SJSA1 (cell line): ENCODE measurements around the gene CCDC51. TPM values are rescaled to one million over a fixed set of nuclear protein-coding genes. Genes with fewer than 3 reads are reported as not detected.

ENCODE experiments used
- DNase-seq, 2 experiments: peaks; one replicate each; pipeline ENCODE4 v3.0.0-alpha.2; 2015 to 2020; ENCODE audit warnings: low spot score in 2 of 2, low read depth in 1 of 2
- H3K27ac ChIP-seq: fragments of 250-450 bp; sonication (Bioruptor Pico); 2 replicates; pipeline ENCODE4 v1.5.1; 2020; ENCODE audit warnings: mild to moderate bottlenecking, moderate library complexity
- H3K27me3 ChIP-seq: fragments of 250-450 bp; sonication (Bioruptor Pico); replicated peaks from 2 replicates; pipeline ENCODE4 v1.5.1; 2020; ENCODE audit warnings: mild to moderate bottlenecking, moderate library complexity
- H3K36me3 ChIP-seq: fragments of 250-450 bp; sonication (Bioruptor Pico); 2 replicates; pipeline ENCODE4 v1.5.1; 2020; ENCODE audit warnings: mild to moderate bottlenecking
- H3K4me1 ChIP-seq: fragments of 250-450 bp; sonication (Bioruptor Pico); replicated peaks from 2 replicates; pipeline ENCODE4 v1.6.1; 2021; ENCODE audit warnings: mild to moderate bottlenecking
- H3K4me3 ChIP-seq: fragments of 250-450 bp; sonication (Bioruptor Pico); 2 replicates; pipeline ENCODE4 v1.5.1; 2020; ENCODE audit warnings: mild to moderate bottlenecking
- H3K9me3 ChIP-seq: fragments of 250-450 bp; sonication (Bioruptor Pico); replicated peaks from 2 replicates; pipeline ENCODE4 v1.5.1; 2020; ENCODE audit warnings: mild to moderate bottlenecking
- total RNA-seq: library from RNA; depleted of rRNA; stranded (reverse); fragments of >200 nt; shearing (Covaris generic); gene quantifications from 2 replicates; pipeline ENCODE4 v1.2.3, GENCODE V29; 2014

Gene CCDC51
- total RNA-seq, 1 experiment from 2014 or later, result 15.9 TPM

DNA sequence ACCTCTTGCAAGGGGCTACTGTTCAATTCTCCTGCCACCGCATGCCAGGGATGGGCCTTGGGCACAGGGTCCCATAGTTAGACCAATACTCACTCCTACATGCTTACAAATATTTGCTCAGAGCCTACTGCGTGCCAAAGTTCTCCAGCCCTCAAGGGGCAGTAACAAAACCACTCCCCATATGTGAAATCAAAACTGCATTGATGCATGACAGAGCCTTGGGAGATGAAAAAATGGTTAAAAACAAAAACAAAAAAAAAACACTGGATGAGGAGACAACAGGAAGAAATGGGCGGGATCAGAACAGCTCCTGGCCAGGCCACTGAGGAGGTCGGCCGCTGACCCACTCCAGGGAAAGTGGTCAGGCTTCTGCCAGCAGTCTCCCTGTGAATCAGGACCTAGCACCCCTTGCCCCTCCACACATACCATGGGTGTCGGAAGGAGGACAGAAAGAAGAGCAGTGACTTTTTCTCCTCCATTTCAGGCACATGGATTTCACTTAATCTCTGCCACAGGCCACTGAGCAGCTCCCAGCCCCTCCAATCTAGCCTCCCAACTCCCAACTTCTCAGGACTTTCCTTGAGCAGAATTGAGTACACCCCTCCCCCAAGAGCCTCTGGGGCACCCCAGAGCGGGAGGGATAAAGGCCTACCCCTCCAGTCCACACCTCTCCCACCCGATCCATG is 12.8 kb downstream of the CCDC51 start:
- Histone ChIP-seq H3K27ac (no peak overlapping the region), H3K9me3 (no peaks in the 10 kb centered on the region), H3K27me3 (0 out of 2 replicates have a peak, but pooled peaks cover 2% of the 10 kb centered on the region), H3K36me3 (no peaks in the 10 kb centered on the region; the same call in 1 of the 2 replicates), H3K4me3 (no peak overlapping the region), H3K4me1 (peaks cover 8% of the 10 kb centered on the region)
- DNase-seq, result no peak

GRCh38 chr3:48426401-48426909 is 13.5 kb downstream of the CCDC51 start:
- Histone ChIP-seq H3K27me3 (0 out of 2 replicates have a peak, but pooled peaks cover 2% of the 10 kb centered on the region), H3K4me3 (no peak overlapping the region), H3K4me1 (peaks cover 8% of the 10 kb centered on the region), H3K27ac (no peak overlapping the region), H3K9me3 (no peaks in the 10 kb centered on the region), H3K36me3 (no peaks in the 10 kb centered on the region)
- no peak for DNase-seq

DNA sequence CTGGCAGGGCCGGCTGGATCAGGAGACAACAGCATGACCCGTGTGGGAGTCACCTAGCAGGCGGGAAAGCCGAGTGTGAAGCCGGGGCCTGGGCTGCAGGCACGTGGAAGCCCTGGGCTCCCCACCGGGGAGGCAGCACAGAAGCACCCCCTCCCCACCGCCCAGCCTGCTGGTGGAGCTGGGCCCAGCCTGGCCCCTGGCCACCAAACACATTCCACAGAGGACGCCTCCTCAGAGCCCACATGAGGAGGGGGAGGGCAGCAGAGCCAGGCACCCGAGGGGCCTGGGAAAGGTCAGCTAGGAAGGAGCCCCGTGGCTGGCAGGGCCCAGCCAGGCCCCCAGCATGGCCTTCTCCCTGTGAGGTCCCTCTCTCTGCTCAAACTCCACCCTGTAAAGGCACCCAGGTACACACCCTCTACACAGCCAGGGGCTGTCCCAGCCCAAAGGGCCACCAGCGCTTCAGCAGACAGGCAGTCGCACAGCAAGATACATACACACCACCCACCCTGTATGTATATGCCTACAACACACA is 14.6 kb downstream of the CCDC51 start:
- 0 out of 2 replicates have a peak, but pooled peaks cover 2% of the 10 kb centered on the region for H3K27me3 ChIP-seq
- H3K36me3 ChIP-seq, result no peaks in the 10 kb centered on the region
- H3K27ac ChIP-seq, result no peak overlapping the region
- no peaks in the 10 kb centered on the region for H3K9me3 ChIP-seq
- no peak for DNase-seq
- peaks cover 8% of the 10 kb centered on the region for H3K4me1 ChIP-seq
- no peak overlapping the region for H3K4me3 ChIP-seq

GRCh38 chr3:48423883-48424695 is 15.8 kb downstream of the CCDC51 start:
- no peak for DNase-seq
- no peaks in the 10 kb centered on the region for H3K36me3 ChIP-seq
- H3K4me3 ChIP-seq, result no peak overlapping the region
- no peaks in the 10 kb centered on the region for H3K9me3 ChIP-seq
- no peaks in the 10 kb centered on the region for H3K4me1 ChIP-seq
- no peak overlapping the region for H3K27ac ChIP-seq
- 0 out of 2 replicates have a peak, but pooled peaks cover 2% of the 10 kb centered on the region for H3K27me3 ChIP-seq

GRCh38 chr3:48423241-48423882 is 16.6 kb downstream of the CCDC51 start:
- no peaks in the 10 kb centered on the region for H3K4me1 ChIP-seq
- no peak overlapping the region for H3K4me3 ChIP-seq
- H3K9me3 ChIP-seq, result no peaks in the 10 kb centered on the region
- no peak for DNase-seq
- no peaks in the 10 kb centered on the region for H3K36me3 ChIP-seq
- H3K27ac ChIP-seq, result no peak overlapping the region
- H3K27me3 ChIP-seq, result 0 out of 2 replicates have a peak, but pooled peaks cover 2% of the 10 kb centered on the region

DNA sequence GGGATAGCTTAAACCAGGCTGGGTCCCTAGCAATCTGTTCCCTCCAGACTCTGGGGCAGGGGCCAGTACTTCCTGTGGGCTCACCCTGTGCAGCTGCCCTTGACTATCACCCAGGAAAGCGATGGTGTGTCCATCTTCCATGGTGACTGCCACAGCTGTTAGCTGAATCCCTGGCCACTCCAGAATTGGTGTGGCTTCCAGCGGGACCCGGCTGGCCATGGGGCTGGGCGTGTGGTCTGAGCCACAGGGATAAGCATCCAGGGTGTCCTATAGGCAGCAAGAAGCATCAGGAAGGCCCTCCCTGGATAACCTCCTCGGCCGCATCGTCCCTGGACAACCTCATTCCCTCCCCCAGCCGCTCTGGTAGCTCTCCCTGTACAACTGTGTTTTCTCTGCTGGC is 17.2 kb downstream of the CCDC51 start:
- no peak overlapping the region for H3K27ac ChIP-seq
- no peak overlapping the region for H3K4me3 ChIP-seq
- DNase-seq, result no peak
- no peaks in the 10 kb centered on the region for H3K4me1 ChIP-seq
- H3K9me3 ChIP-seq, result no peaks in the 10 kb centered on the region
- H3K36me3 ChIP-seq, result no peaks in the 10 kb centered on the region
- no peaks in the 10 kb centered on the region for H3K27me3 ChIP-seq

DNA sequence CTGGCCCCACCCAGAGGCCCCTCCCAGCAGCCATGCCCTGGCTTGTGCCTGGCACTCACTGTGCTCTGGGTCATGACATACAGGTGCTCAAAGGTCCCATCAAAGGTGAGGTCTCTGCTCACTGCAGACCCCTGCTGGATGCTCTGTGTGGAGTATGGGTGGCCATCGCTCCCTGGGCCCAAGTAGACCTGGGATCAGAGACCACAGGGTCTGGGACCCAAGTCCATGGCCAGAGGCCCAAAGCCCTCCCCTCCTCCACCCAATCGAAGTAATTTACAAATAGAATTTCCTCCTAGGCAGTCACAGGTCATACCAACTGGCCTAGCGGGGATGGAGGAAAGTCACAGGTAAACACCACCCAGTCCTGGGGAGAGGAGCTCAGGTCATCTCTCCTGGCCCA is 17.6 kb downstream of the CCDC51 start:
- Histone ChIP-seq H3K27ac (no peak overlapping the region), H3K27me3 (no peaks in the 10 kb centered on the region), H3K36me3 (no peaks in the 10 kb centered on the region), H3K4me3 (no peak overlapping the region), H3K4me1 (no peaks in the 10 kb centered on the region), H3K9me3 (no peaks in the 10 kb centered on the region)
- no peak for DNase-seq

- H3K27ac ChIP-seq, result no peak overlapping the region
- no peak overlapping the region for H3K4me3 ChIP-seq
- H3K27me3 ChIP-seq, result no peaks in the 10 kb centered on the region
- H3K4me1 ChIP-seq, result no peaks in the 10 kb centered on the region
- no peaks in the 10 kb centered on the region for H3K9me3 ChIP-seq
- H3K36me3 ChIP-seq, result no peaks in the 10 kb centered on the region
- no peak for DNase-seq
These were observed 19.4 kb downstream of the CCDC51 start for GRCh38 chr3:48420561-48420960.

GRCh38 chr3:48419597-48419996 is 20.3 kb downstream of the CCDC51 start:
- no peak for DNase-seq
- H3K4me3 ChIP-seq, result no peak overlapping the region
- no peaks in the 10 kb centered on the region for H3K4me1 ChIP-seq
- no peak overlapping the region for H3K27ac ChIP-seq
- no peaks in the 10 kb centered on the region for H3K27me3 ChIP-seq
- H3K36me3 ChIP-seq, result no peaks in the 10 kb centered on the region
- no peaks in the 10 kb centered on the region for H3K9me3 ChIP-seq

- no peak for DNase-seq
- H3K9me3 ChIP-seq, result no peaks in the 10 kb centered on the region
- H3K36me3 ChIP-seq, result no peaks in the 10 kb centered on the region
These were observed 20.8 kb downstream of the CCDC51 start for GRCh38 chr3:48419149-48419548.

GRCh38 chr3:48418651-48419050 is 21.3 kb downstream of the CCDC51 start:
- Histone ChIP-seq H3K4me3 (no peak overlapping the region), H3K27ac (no peak overlapping the region), H3K4me1 (no peaks in the 10 kb centered on the region), H3K36me3 (no peaks in the 10 kb centered on the region), H3K9me3 (no peaks in the 10 kb centered on the region), H3K27me3 (no peaks in the 10 kb centered on the region)
- no peak for DNase-seq

More at GRCh38 chr3:48419149-48419548, 20.8 kb downstream of the CCDC51 start:
- H3K4me3 ChIP-seq, result no peak overlapping the region
- no peaks in the 10 kb centered on the region for H3K4me1 ChIP-seq
- no peaks in the 10 kb centered on the region for H3K27me3 ChIP-seq
- no peak overlapping the region for H3K27ac ChIP-seq

DNA sequence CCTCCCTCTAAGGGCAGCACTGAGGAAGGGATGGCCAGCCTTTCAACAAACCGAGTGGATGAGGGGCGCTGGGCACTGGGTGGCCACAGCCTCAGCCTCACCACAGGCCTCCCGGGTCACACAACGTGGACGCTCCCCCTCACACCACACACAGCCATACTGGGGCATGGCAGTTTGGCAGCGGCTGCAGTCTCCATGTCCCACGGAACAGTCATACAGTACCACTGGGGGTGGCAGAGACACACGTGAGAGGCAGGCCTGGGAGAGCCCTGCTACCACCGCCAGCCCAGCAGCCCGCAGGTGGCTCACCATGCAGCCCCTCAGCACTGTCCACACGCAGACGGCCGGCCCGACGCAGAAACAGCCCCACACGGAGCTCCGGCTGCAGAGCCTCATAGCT is 21.8 kb downstream of the CCDC51 start:
- Histone ChIP-seq H3K4me1 (no peaks in the 10 kb centered on the region), H3K27ac (no peak overlapping the region), H3K27me3 (no peaks in the 10 kb centered on the region), H3K4me3 (no peak overlapping the region), H3K36me3 (no peaks in the 10 kb centered on the region), H3K9me3 (no peaks in the 10 kb centered on the region)
- DNase-seq, result no peak

GRCh38 chr3:48417529-48418108 is 22.3 kb downstream of the CCDC51 start:
- H3K27ac ChIP-seq, result no peak overlapping the region
- no peaks in the 10 kb centered on the region for H3K4me1 ChIP-seq
- no peaks in the 10 kb centered on the region for H3K9me3 ChIP-seq
- no peak for DNase-seq
- H3K4me3 ChIP-seq, result no peak overlapping the region
- no peaks in the 10 kb centered on the region for H3K36me3 ChIP-seq
- no peaks in the 10 kb centered on the region for H3K27me3 ChIP-seq
